Erythroblast (primary cell): Measurements from ENCODE around the gene CPXM2.

ENCODE experiments used
- GATA1 ChIP-seq: IDR thresholded peaks from 2 replicates; pipeline ENCODE4 v1.6.1; 2011; ENCODE audit warnings: low read depth, mild to moderate bottlenecking, control low read depth, low read length, moderate library complexity
- POLR2A ChIP-seq: IDR thresholded peaks from 2 replicates; pipeline ENCODE4 v1.6.1; 2011; ENCODE audit warnings: mild to moderate bottlenecking, low read length

- TF ChIP-seq POLR2A = no peak
- TF ChIP-seq GATA1 = no peak
Measured at GRCh38 chr10:123782549-123782948, 109.1 kb downstream of the CPXM2 start.
